Common myeloid progenitor, CD34-positive (primary cell): ENCODE data around the gene CDYL2.

Experiments used
- CTCF ChIA-PET: fragments of 350-600 bp; sonication (Branson Sonifier 250); formaldehyde crosslinking; loops from one replicate; lab custom pipeline; 2021; ENCODE audit warnings: antibody characterized with exemption; lab: Charles Lee
- POLR2A ChIA-PET: fragments of 350-600 bp; sonication (Branson Sonifier 250); formaldehyde crosslinking; loops from one replicate; lab custom pipeline; 2021; ENCODE audit warnings: antibody characterized with exemption; lab: Charles Lee
- DNase-seq, 3 donors: peaks; one replicate each; pipeline versions ENCODE4 v3.0.0 to v3.0.0-alpha.2; 2013
- H3K27ac ChIP-seq, 2 experiments: 1 replicate in 1 of 2; 2 replicates in 1 of 2; pipeline ENCODE4 v1.7.0; 2013; ENCODE audit warnings: inconsistent platforms in 2 of 2, low read length in 2 of 2, mild to moderate bottlenecking in 2 of 2, low read depth in 1 of 2, moderate library complexity in 1 of 2; ENCODE audit not compliant: severe bottlenecking in 2 of 2, insufficient read depth in 1 of 2, poor library complexity in 1 of 2
- H3K27me3 ChIP-seq, 5 experiments: replicated peaks in 2 of 5; 1 replicate in 3 of 5; 2 replicates in 2 of 5; pipeline versions ENCODE4 v1.6.1 to v1.7.0; 2013; ENCODE audit warnings: low read length in 4 of 5, mild to moderate bottlenecking in 2 of 5, moderate library complexity in 2 of 5, inconsistent platforms in 1 of 5; ENCODE audit not compliant: insufficient read depth in 5 of 5, control insufficient read depth in 4 of 5
- H3K36me3 ChIP-seq, 4 experiments: 1 replicate in 2 of 4; 2 replicates in 2 of 4; pipeline versions ENCODE4 v1.6.1 to v1.7.0; 2013; ENCODE audit warnings: low read length in 3 of 4, control low read depth in 1 of 4, mild to moderate bottlenecking in 1 of 4; ENCODE audit not compliant: control insufficient read depth in 4 of 4, insufficient read depth in 4 of 4
- H3K4me1 ChIP-seq, 4 experiments: 1 replicate in 3 of 4; 2 replicates in 1 of 4; pipeline versions ENCODE4 v1.6.1 to v1.7.1; 2013; ENCODE audit warnings: low read length in 3 of 4, mild to moderate bottlenecking in 3 of 4, control low read depth in 1 of 4, inconsistent platforms in 1 of 4, moderate library complexity in 1 of 4; ENCODE audit not compliant: control insufficient read depth in 4 of 4, insufficient read depth in 4 of 4; ENCODE audit errors: control extremely low read depth in 1 of 4
- H3K4me3 ChIP-seq, 7 experiments: 1 replicate in 4 of 7; 2 replicates in 3 of 7; pipeline versions ENCODE4 v1.5.1 to v1.7.0; 2013; ENCODE audit warnings: mild to moderate bottlenecking in 7 of 7, low read length in 6 of 7, moderate library complexity in 6 of 7, inconsistent platforms in 2 of 7, low read depth in 2 of 7, control low read depth in 1 of 7; ENCODE audit not compliant: insufficient read depth in 4 of 7, control insufficient read depth in 1 of 7; ENCODE audit errors: extremely low read depth in 1 of 7
- H3K9me3 ChIP-seq, 5 experiments: 1 replicate in 4 of 5; 2 replicates in 1 of 5; pipeline versions ENCODE4 v1.6.1 to v1.7.1; 2013; ENCODE audit warnings: low read length in 4 of 5, mild to moderate bottlenecking in 2 of 5, inconsistent platforms in 1 of 5, low read depth in 1 of 5, moderate library complexity in 1 of 5; ENCODE audit not compliant: control insufficient read depth in 4 of 5, insufficient read depth in 2 of 5; ENCODE audit errors: control extremely low read depth in 1 of 5
- WGBS: methylation state at CpG from one replicate; pipeline ENCODE4 v1.1.5; 2013; ENCODE audit not compliant: insufficient coverage; 5-methylcytosine and 5-hydroxymethylcytosine counted together

CDYL2 gene

GRCh38 chr16:80707686-80708085, 96.7 kb downstream of the CDYL2 start:
- Histone ChIP-seq H3K9me3 (no peaks in the 10 kb centered on the region), H3K36me3 (peaks cover 0 to 6% (median 0%) of the 10 kb centered on the region in 4 experiments), H3K27ac (no peak overlapping the region), H3K4me1 (no peaks in the 10 kb centered on the region), H3K27me3 (no peaks in the 10 kb centered on the region), H3K4me3 (no peak overlapping the region)
- ChIA-PET CTCF (no interaction called here), POLR2A (no interaction called here)
- DNase-seq, result no peak

- no peak for DNase-seq
- CTCF ChIA-PET, result no interaction called here
- H3K4me3 ChIP-seq, result no peak overlapping the region
- H3K9me3 ChIP-seq, result no peaks in the 10 kb centered on the region
- POLR2A ChIA-PET, result no interaction called here
- H3K36me3 ChIP-seq, result peaks cover 0 to 2% (median 0%) of the 10 kb centered on the region in 4 experiments
- H3K4me1 ChIP-seq, result no peaks in the 10 kb centered on the region
- H3K27ac ChIP-seq, result no peak overlapping the region
- no peaks in the 10 kb centered on the region for H3K27me3 ChIP-seq
- 100% methylated on average over 1 of the region's 2 CpGs for WGBS
Observed at GRCh38 chr16:80705596-80705995, 98.8 kb downstream of the CDYL2 start.

- POLR2A ChIA-PET, result no interaction called here
- Histone ChIP-seq H3K4me3 (no peak overlapping the region), H3K36me3 (peaks cover 0 to 2% (median 0%) of the 10 kb centered on the region in 4 experiments), H3K9me3 (no peaks in the 10 kb centered on the region), H3K27ac (no peak overlapping the region), H3K4me1 (no peaks in the 10 kb centered on the region), H3K27me3 (no peaks in the 10 kb centered on the region)
- CTCF ChIA-PET, result no interaction called here
- 97% methylated on average over 8 of the region's 9 CpGs for WGBS
- DNase-seq, result no peak
Observed at GRCh38 chr16:80704751-80705505, 99.5 kb downstream of the CDYL2 start.

- POLR2A ChIA-PET, result no interaction called here
- Histone ChIP-seq H3K27me3 (no peaks in the 10 kb centered on the region), H3K36me3 (peaks cover 0 to 2% (median under 1%) of the 10 kb centered on the region in 4 experiments), H3K9me3 (peaks cover 0 to 3% (median 0%) of the 10 kb centered on the region in 5 experiments), H3K27ac (no peak overlapping the region), H3K4me1 (no peaks in the 10 kb centered on the region), H3K4me3 (no peak overlapping the region)
- CTCF ChIA-PET, result no interaction called here
- 100% methylated on average over 5 of the region's 10 CpGs for WGBS
- no peak for DNase-seq
Observed at GRCh38 chr16:80703131-80704071, 101.0 kb downstream of the CDYL2 start.

DNA sequence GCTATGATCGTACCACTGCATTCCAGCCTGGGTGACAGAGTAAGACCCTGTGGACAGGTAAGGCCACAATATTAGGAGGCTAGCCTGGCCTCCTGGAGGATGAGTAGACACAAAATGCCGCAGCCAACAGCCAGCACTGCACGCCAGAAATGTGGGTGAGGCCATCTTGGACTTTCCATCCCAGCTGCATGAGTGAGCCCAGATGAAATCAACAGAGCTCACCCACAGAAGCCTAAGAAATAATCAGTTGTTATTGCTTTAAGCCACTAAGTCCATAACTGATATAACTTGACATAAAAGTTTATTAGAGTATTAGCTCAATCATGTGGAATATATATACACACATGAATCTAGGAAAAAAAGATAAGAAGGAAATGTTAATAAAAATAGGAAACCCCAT, 101.7 kb downstream of the CDYL2 start:
- Histone ChIP-seq H3K4me1 (no peaks in the 10 kb centered on the region), H3K36me3 (peaks cover 0 to 3% (median under 1%) of the 10 kb centered on the region in 4 experiments), H3K27ac (no peak overlapping the region), H3K9me3 (peaks cover 0 to 10% (median 0%) of the 10 kb centered on the region in 5 experiments), H3K27me3 (no peaks in the 10 kb centered on the region), H3K4me3 (no peak overlapping the region)
- ChIA-PET CTCF (no interaction called here), POLR2A (no interaction called here)
- DNase-seq, result no peak
- 95% methylated on average over 3 of the region's 3 CpGs for WGBS

DNA sequence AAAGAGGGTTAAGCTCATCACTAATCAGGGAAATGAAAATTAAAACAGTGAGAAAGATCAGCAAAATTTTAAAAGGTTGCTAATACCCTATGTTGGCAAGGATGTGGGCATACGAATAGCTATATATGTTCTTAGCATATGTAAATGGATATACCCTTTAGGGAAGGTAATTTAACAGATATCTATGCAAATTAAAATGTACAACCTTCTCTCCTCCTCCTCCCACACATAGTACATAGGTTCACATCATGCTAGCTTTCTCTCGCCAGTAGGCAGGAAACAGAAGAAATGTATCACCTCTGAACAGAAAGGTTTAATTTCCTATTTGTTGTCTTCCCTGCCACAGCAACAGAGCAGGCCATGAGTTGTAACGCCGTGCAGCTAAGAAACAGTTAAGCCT, 103.8 kb downstream of the CDYL2 start:
- H3K4me3 ChIP-seq, result no peak overlapping the region
- H3K4me1 ChIP-seq, result no peaks in the 10 kb centered on the region
- no peaks in the 10 kb centered on the region for H3K27me3 ChIP-seq
- ChIA-PET CTCF (no interaction called here), POLR2A (no interaction called here)
- 97% methylated on average over 3 of the region's 4 CpGs for WGBS
- DNase-seq, result no peak
- H3K27ac ChIP-seq, result no peak overlapping the region
- peaks cover 0 to 3% (median 0%) of the 10 kb centered on the region in 4 experiments for H3K36me3 ChIP-seq
- H3K9me3 ChIP-seq, result peaks cover 0 to 14% (median 0%) of the 10 kb centered on the region in 5 experiments

- DNase-seq, result no peak
- ChIA-PET CTCF (interaction anchor here (1.5 kb wide), 1 partner anchor 168 kb away, joined by 3 read pairs; no protein-coding TSS in a partner anchor), POLR2A (no interaction called here)
- no CpG with 5 or more reads among the region's 2 CpGs for WGBS
- Histone ChIP-seq H3K4me1 (no peaks in the 10 kb centered on the region), H3K27ac (no peak overlapping the region), H3K4me3 (no peak overlapping the region), H3K27me3 (no peaks in the 10 kb centered on the region), H3K9me3 (peaks cover 0 to 18% (median 0%) of the 10 kb centered on the region in 5 experiments), H3K36me3 (peaks cover 0 to 3% (median 0%) of the 10 kb centered on the region in 4 experiments)
Observed at GRCh38 chr16:80695020-80695419, 109.4 kb downstream of the CDYL2 start.
